Measurements from ENCODE around the gene POLR2E. TPM values are rescaled to one million over a fixed set of nuclear protein-coding genes. Genes with fewer than 3 reads are reported as not detected.

Gene POLR2E
- total and polyA plus RNA-seq, 2 experiments from 2014 or later = 371 to 487 TPM

- H3K4me1 ChIP-seq (ENCODE audit: low read depth) = no peaks in the 10 kb centered on the region
- no peak overlapping the region for H3K4me3 ChIP-seq
- no peak for DNase-seq (ENCODE audit: low read depth in 1 of 2, low spot score in 1 of 2)
- peaks cover 10% of the 10 kb centered on the region for H3K36me3 ChIP-seq
- H3K9me3 ChIP-seq (ENCODE audit: low read depth) = no peaks in the 10 kb centered on the region
- no peak for TF ChIP-seq CTCF (IDR thresholded peaks at IDR 0.05; ENCODE audit: low read depth, low read length)
- no peak overlapping the region for H3K27ac ChIP-seq
- no peaks in the 10 kb centered on the region for H3K27me3 ChIP-seq
Measured at GRCh38 chr19:1084024-1084868, 10.9 kb downstream of the POLR2E start.

- Histone ChIP-seq H3K4me1 (ENCODE audit: low read depth) (no peaks in the 10 kb centered on the region), H3K9me3 (ENCODE audit: low read depth) (no peaks in the 10 kb centered on the region), H3K27ac (no peak overlapping the region), H3K4me3 (peak overlapping the region; percentile 13), H3K36me3 (peaks cover 5% of the 10 kb centered on the region), H3K27me3 (no peaks in the 10 kb centered on the region)
- no peak for DNase-seq (ENCODE audit: low read depth in 1 of 2, low spot score in 1 of 2)
- TF ChIP-seq CTCF (IDR thresholded peaks at IDR 0.05; ENCODE audit: low read depth, low read length) = no peak
Measured at GRCh38 chr19:1082928-1083816, 12.0 kb downstream of the POLR2E start.

GRCh38 chr19:1082165-1082927 lies 12.8 kb downstream of the POLR2E start:
- Histone ChIP-seq H3K4me3 (peak overlapping the region; percentile 13), H3K4me1 (ENCODE audit: low read depth) (no peaks in the 10 kb centered on the region)

GRCh38 chr19:1081301-1082164 lies 13.6 kb downstream of the POLR2E start:
- Histone ChIP-seq H3K36me3 (peaks cover under 1% of the 10 kb centered on the region), H3K27me3 (no peaks in the 10 kb centered on the region), H3K27ac (peak overlapping the region; percentile 43), H3K4me1 (ENCODE audit: low read depth) (no peaks in the 10 kb centered on the region), H3K4me3 (no peak overlapping the region), H3K9me3 (ENCODE audit: low read depth) (no peaks in the 10 kb centered on the region)
- no peak for TF ChIP-seq CTCF (IDR thresholded peaks at IDR 0.05; ENCODE audit: low read depth, low read length)
- no peak for DNase-seq (ENCODE audit: low read depth in 1 of 2, low spot score in 1 of 2)

More at GRCh38 chr19:1082165-1082927, 12.8 kb downstream of the POLR2E start:
- DNase-seq (ENCODE audit: low read depth in 1 of 2, low spot score in 1 of 2) = peak in 1 of 2 donors; percentile 91
- Histone ChIP-seq H3K36me3 (peaks cover 5% of the 10 kb centered on the region), H3K27ac (no peak overlapping the region), H3K27me3 (no peaks in the 10 kb centered on the region), H3K9me3 (ENCODE audit: low read depth) (no peaks in the 10 kb centered on the region)
- no peak for TF ChIP-seq CTCF (IDR thresholded peaks at IDR 0.05; ENCODE audit: low read depth, low read length)

Measured in cardiac muscle cell (in vitro differentiated cells and primary cell).